Renal pelvis (tissue), 4 donors: ENCODE data around the gene MRPL14. TPM values are rescaled to one million over a fixed set of nuclear protein-coding genes. Genes with fewer than 3 reads are reported as not detected.

ENCODE experiments used
- DNase-seq: peaks from one replicate; pipeline ENCODE4 v3.0.0-alpha.2; 2013
- polyA plus RNA-seq, 3 donors: library from polyadenylated mRNA; unstranded; fragments of 120-200 nt; gene quantifications; one replicate each; pipeline ENCODE4 v1.2.1, GENCODE V29; 2013; ENCODE audit not compliant: insufficient read length in 3 of 3

Gene MRPL14
- polyA plus RNA-seq, 3 donors, result 43.3 to 57.6 (median 54.9) TPM

- peak; percentile 66 for DNase-seq
Measured at GRCh38 chr6:44084231-44085014, 42.8 kb downstream of the MRPL14 start.

DNA sequence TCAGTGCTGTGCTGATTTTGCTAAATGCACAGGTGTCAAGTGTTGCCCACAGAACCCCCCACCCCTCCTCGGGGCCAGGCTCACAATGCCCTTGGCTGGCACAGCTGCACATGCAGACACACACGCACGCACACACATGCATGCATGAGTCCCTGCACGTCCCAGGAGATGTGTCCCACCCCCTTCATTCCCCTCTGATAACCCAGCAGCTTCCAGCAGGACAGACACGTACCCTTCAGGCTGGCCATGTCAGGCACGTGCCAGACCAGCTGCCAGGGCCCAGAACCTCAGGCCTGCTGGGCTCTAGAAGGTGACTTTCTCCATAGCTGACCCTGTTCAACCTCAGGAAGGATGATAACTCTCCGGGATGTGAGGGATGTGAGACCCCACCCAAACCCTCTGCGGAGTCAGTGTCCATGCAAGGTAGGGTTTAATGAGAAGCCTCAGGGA lies 44.4 kb downstream of the MRPL14 start:
- DNase-seq, result no peak

- no peak for DNase-seq
Measured at GRCh38 chr6:44081753-44082152, 45.5 kb downstream of the MRPL14 start.

DNA sequence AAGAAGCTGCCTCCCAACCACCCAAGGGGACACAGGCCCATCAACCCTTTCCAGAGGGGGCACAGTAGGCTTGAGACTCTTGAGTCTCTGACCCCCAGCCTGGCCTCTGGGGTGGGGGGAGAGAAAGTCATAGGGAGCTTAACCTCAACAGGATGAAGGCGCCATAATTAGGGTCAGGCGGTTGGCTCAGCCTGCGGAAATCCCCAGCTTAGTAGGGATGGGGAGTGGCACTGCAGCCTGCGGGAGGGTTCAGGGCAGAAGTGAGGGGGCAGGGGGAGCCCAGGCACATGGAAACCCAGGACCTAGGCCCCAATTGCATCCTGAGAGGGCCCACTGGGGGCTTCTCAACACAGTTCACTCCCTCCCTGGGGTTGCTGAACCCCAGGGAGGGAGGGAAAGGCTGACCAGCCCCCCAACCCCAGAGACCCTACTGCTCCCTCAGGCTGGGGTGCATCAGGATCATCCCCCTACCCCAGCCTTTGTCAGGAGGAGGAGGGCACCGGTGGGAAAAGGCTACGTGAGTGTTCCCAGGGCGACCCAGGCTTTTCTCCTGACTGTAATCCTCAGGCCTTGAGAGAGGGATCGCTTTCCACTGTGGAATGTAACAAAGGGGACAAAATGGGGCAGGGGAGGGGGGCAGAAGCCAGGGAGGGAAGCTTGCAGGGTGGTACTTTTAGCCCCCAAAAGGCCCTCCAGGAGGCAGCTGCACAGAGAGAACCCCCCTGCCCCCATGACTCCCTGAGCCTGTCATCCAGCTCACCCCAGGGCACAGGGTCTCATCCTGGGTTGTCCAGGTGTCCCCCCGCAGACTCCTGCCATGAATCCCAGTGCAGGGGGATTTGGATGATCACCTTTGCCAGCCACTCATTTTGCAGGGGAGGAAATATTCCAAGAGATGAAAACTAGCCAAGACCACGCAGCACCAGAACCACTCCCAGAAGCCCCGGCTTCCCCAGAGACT lies 46.4 kb downstream of the MRPL14 start:
- no peak for DNase-seq

GRCh38 chr6:44079672-44080071 lies 47.6 kb downstream of the MRPL14 start:
- no peak for DNase-seq

GRCh38 chr6:44078827-44079671 lies 48.2 kb downstream of the MRPL14 start:
- DNase-seq, result peak; percentile 79

DNA sequence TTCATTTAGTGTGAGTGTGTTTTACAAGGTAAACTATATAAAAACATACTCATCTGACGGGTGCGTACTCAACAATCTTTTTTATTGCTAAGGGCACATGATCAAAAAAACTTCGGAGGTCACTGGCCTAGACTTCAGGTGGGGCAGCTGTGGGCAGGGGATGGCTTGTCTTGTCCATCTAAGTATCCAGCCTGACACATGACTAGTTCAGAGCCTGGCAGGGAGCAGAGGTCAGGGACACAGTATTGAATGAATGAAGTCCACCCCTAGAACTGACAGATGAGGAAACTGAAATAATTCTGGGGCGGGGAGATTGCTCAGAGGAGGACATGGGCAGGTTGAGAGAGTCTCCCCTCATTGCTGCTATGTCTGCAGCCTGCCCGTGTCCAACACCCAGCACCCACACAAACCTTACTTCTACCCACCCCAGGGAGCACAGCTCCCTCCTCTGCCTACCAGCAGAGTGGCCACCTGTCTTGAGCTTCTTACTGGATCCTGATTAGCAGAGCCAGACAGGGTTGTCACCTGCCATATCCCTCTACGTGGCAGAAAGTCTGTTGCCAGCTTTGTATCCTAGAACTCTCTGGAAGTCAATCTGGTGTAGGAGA lies 48.9 kb downstream of the MRPL14 start:
- no peak for DNase-seq

GRCh38 chr6:44077214-44077946 lies 49.9 kb downstream of the MRPL14 start:
- no peak for DNase-seq

- DNase-seq, result peak; percentile 65
Measured at GRCh38 chr6:44076356-44077213, 50.7 kb downstream of the MRPL14 start.

GRCh38 chr6:44075647-44076355 lies 51.5 kb downstream of the MRPL14 start:
- no peak for DNase-seq

DNA sequence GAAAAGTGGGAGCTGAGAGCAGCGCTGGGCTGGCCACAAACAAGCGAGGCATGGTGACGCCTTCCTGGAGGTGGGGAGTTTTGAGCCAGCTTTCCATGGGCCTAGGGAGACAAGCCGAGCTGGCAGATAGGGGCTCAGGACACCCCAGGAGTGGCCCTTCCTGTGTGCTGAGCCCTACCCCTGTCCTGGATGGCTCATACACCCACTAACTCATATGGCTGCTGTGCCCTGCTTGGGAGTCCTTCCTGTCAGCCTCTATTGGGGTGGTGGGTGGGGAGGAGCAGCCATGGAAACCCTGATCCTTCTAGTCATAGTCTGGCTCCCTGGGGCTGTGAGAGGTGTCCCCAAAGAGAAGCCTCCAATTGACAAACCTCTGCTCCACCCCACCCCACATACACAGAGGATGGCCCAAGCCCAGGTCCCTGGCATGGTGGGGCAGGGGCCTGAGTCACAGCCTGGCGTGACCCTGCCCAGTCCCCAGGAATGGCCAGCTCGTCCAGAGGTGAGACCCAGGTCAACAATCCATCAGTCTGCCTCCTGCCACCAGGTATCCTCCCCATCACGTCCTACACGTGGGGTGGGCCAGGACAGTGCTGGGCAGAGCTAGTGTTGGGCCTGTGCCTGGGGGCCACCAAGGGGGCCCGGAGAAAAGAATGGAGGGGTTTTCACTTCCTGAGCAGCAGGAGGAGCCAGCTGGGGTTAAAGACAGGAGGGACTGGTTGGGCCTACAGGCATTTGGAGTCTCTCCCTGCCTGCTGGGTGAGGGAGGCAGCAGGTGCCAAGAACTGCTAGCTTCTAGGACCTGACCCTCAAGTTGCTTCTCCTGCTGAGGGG lies 52.2 kb downstream of the MRPL14 start:
- DNase-seq, result no peak

GRCh38 chr6:44074439-44074812 lies 52.8 kb downstream of the MRPL14 start:
- DNase-seq, result peak; percentile 85

DNA sequence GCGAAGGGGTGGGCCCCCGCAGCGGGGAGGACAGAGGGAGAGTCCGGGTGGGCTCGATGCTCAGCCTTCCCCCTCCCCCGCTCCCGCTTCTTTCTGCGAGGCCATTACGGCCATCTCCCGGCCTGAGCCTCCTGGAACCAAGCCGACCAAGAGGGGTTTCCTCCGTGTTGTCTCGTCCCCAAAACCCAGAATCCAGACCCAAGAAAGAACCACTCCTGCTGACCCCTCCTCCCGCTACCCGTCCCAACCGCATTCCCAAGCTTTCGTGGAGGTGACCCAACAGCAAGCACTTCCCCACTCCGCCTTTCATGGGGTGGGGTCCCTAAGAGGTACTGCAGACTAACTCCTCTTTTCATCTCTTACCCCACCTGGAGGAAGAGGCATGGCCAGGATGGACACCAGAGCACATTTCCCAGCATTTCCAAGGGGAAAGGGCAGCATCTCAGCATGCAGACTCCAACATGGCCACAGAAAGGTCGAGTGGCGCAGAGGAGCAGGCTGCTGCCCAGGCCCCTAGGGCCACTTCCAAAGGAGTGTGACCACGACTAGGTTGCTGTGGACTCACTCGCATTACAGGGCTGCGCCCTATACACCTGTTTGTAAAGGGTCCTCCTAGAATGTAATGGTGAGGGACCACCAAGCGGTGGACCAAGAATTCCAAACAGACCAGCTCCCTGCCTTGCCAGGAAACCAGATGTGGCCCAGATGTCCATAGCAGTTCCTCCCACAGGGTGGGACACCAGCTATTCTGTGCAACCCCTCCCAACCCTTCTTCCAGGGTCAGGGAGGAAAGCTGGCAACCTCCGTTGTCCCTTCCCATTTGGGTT lies 53.4 kb downstream of the MRPL14 start:
- DNase-seq, result no peak

GRCh38 chr6:44072959-44073611 lies 54.2 kb downstream of the MRPL14 start:
- peak; percentile 93 for DNase-seq

- no peak for DNase-seq
Measured at GRCh38 chr6:44072452-44072958, 54.7 kb downstream of the MRPL14 start.
